HT1080 (cell line): ENCODE results near the gene TTC9B. TPM values are rescaled to one million over a fixed set of nuclear protein-coding genes. Genes with fewer than 3 reads are reported as not detected.
"Not testable (repeated sequence)": the region's sequence is repeated elsewhere in the genome, so short reads cannot be mapped to it uniquely, and the experiment has no call there.

Source experiments
- DNase-seq: peaks from one replicate; pipeline ENCODE4 v3.0.0-alpha.2; 2015; ENCODE audit warnings: low read depth
- total RNA-seq: library from RNA; depleted of rRNA; stranded (reverse); fragments of >200 nt; shearing (Covaris generic); gene quantifications from 2 replicates; pipeline ENCODE4 v1.2.3, GENCODE V29; 2014; rRNA removed

Gene TTC9B
- total RNA-seq, 1 experiment from 2014 or later = 0.63 TPM

DNA sequence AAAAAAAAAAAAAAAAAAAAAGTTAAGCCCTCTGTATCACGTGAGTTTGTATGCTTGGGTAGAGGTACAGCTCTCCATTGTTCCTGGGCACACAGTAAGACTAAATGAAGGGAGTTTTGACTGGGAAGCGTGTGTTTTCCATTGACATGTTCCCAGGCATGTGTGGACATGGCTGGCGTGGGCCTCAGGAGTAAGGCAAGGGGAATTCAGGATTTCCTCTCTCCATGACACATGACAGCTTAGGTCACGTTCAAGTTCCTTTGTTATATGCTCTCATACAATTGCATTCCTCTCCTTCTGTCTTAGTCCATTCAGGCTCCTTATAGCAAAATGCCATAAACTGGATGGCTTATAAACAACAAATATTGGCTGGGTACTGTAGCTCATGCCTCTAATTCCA is 44.1 kb downstream of the TTC9B start:
- no peak for DNase-seq

DNA sequence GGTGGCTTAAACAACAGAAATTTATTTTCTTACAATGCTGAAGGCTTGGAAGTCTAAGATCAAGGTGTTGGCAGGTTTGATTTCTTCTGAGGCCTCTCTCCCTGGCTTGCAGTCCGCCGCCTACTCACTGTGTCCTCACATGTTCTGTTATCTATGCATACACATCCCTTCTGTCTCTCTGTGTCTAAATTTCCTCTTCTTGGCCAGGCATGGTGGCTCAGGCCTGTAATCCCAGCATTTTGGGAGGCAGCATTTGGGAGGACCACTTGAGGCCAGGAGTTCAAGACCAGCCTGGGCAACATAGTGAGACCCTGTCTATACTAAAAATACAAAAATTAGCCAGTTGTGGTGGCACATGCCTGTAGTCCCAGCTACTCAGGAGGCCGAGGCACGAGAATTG is 46.9 kb downstream of the TTC9B start:
- not testable (repeated sequence) for DNase-seq

DNA sequence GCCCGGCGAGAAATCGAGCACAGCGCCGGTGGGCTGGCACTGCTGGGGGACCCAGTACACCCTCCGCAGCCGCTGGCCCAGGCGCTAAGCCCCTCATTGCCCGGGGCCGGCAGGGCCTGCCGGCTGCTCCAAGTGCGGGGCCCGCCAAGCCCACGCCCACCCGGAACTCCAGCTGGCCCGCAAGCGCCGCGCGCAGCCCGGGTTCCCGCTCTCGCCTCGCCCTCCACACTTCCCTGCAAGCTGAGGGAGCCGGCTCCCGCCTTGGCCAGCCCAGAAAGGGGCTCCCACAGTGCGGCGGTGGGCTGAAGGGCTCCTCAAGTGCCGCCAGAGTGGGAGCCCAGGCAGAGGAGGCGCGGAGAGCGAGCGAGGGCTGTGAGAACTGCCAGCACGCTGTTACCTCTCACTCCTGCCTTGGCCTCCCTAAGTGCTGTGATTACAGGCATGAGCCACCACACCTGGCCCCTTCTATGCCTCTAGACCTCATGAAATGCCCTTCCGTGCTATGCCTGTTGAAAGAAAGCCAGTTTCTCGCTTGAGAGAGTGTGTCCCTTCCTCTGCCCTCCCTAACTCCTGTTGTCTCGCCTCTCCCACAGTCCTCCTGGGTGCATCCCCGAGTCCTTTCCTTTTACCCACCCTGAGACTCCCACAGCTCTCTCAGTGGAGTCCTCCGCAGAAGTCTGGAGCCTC is 47.7 kb downstream of the TTC9B start:
- not testable (repeated sequence) for DNase-seq

DNA sequence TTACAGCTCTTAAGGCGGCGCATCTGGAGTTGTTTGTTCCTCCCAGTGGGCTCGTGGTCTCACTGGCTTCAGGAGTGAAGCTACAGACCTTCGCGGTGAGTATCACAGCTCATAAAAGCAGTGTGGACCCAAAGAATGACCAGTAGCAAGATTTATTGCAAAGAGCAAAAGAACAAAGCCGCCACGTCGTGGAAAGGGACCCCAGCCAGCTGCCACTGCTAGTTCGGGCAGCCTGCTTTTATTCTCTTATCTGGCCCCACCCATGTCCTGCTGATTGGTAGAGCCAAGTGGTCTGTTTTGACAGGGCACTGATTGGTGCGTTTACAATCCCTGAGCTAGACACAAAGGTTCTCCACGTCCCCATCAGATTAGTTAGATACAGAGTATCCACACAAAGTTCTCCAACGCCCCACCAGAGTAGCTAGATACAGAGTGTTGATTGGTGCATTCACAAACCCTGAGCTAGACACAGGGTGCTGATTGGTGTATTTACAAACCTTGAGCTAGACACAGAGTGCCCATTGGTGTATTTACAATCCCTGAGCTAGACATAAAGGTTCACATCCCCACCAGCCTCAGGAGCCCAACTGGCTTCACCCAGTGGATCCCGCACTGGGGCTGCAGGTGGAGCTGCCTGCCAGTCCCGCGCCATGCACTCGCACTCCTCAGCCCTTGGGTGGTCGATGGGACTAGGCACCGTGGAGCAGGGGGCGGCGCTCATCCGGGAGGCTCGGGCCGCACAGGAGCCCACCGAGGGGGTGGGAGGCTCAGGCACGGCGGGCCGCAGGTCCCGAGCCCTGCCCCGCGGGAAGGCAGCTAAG is 48.5 kb downstream of the TTC9B start:
- not testable (repeated sequence) for DNase-seq

Other genes with a start within 250 kb of the TTC9B start
- gene PSMC4, start 247.2 kb downstream of the TTC9B start, total RNA-seq = 324 and 370 TPM in 2 replicates
- 0.97 and 1.8 TPM in 2 replicates for gene ZNF546, start 221.3 kb downstream of the TTC9B start, total RNA-seq
- gene ZNF780B, start 162.2 kb downstream of the TTC9B start, total RNA-seq = 7.2 and 10.6 TPM in 2 replicates
- 6.8 and 10.8 TPM in 2 replicates for gene ZNF780A, start 127.4 kb downstream of the TTC9B start, total RNA-seq
- 4.9 and 8.0 TPM in 2 replicates for gene MAP3K10, start 27.0 kb downstream of the TTC9B start, total RNA-seq
- gene CCNP, start 8.3 kb upstream of the TTC9B start, total RNA-seq = not detected in 2 replicates
- 122 and 185 TPM in 2 replicates for gene AKT2, start 67.0 kb upstream of the TTC9B start, total RNA-seq
- gene C19orf47, start 130.0 kb upstream of the TTC9B start, total RNA-seq = 21.3 and 24.3 TPM in 2 replicates
- gene PLD3, start 130.3 kb upstream of the TTC9B start, total RNA-seq = 83.6 and 104 TPM in 2 replicates
- gene HIPK4, start 171.8 kb upstream of the TTC9B start, total RNA-seq = not detected in 2 replicates
- not detected in 2 replicates for gene PRX, start 195.0 kb upstream of the TTC9B start, total RNA-seq
- 9.9 and 13.6 TPM in 2 replicates for gene SERTAD1, start 207.6 kb upstream of the TTC9B start, total RNA-seq
- 8.4 and 12.0 TPM in 2 replicates for gene SERTAD3, start 226.0 kb upstream of the TTC9B start, total RNA-seq
- gene BLVRB, start 247.4 kb upstream of the TTC9B start, total RNA-seq = 44.5 and 48.3 TPM in 2 replicates
- gene SPTBN4, start 248.6 kb upstream of the TTC9B start, total RNA-seq = 0.23 TPM in 1 of 2 replicates, not detected in the other